Endodermal cell (in vitro differentiated cells): Measurements from ENCODE around the gene ARID2. TPM values are rescaled to one million over a fixed set of nuclear protein-coding genes. Genes with fewer than 3 reads are reported as not detected.
A peak's percentile ranks its signal among the peaks of the same experiment; 100 is the strongest.

ENCODE experiments used
- DNase-seq: peaks from one replicate; pipeline ENCODE4 v3.0.0-alpha.2; 2017
- H3K27ac ChIP-seq: 2 replicates; pipeline ENCODE4 v1.5.1; 2013; ENCODE audit warnings: mild to moderate bottlenecking, low read depth, low read length, moderate library complexity
- H3K27me3 ChIP-seq: 2 replicates; pipeline ENCODE4 v1.6.1; 2013; ENCODE audit warnings: mild to moderate bottlenecking, low read length, moderate library complexity; ENCODE audit not compliant: insufficient read depth, control insufficient read depth, poor library complexity, severe bottlenecking
- H3K36me3 ChIP-seq: 2 replicates; pipeline ENCODE4 v1.7.0; 2013; ENCODE audit warnings: mild to moderate bottlenecking, low read length, moderate library complexity; ENCODE audit not compliant: control insufficient read depth, insufficient read depth
- H3K4me1 ChIP-seq: one replicate; pipeline ENCODE4 v1.7.0; 2013; ENCODE audit warnings: low read length; ENCODE audit not compliant: control insufficient read depth, insufficient read depth
- H3K4me3 ChIP-seq: 2 replicates; pipeline ENCODE4 v1.5.1; 2013; ENCODE audit warnings: mild to moderate bottlenecking, low read length, moderate library complexity
- H3K9ac ChIP-seq: 2 replicates; pipeline ENCODE4 v1.6.1; 2013; ENCODE audit warnings: mild to moderate bottlenecking, low read length, moderate library complexity; ENCODE audit not compliant: poor library complexity, severe bottlenecking; ENCODE audit errors: extremely low read depth
- H3K9me3 ChIP-seq: 2 replicates; pipeline ENCODE4 v1.6.1; 2013; ENCODE audit warnings: mild to moderate bottlenecking, low read length, moderate library complexity; ENCODE audit not compliant: control insufficient read depth
- H3K27ac Mint-ChIP-seq: 2 replicates; pipeline ENCODE4 v1.8.0; 2020; ENCODE audit warnings: mixed read lengths
- H3K27me3 Mint-ChIP-seq: 2 replicates; pipeline ENCODE4 v1.8.0; 2021; ENCODE audit warnings: mild to moderate bottlenecking, mixed read lengths; ENCODE audit not compliant: insufficient read depth
- H3K36me3 Mint-ChIP-seq: 2 replicates; pipeline ENCODE4 v1.8.0; 2020; ENCODE audit warnings: low read depth, mixed read lengths
- H3K4me1 Mint-ChIP-seq: 2 replicates; pipeline ENCODE4 v1.8.0; 2020; ENCODE audit warnings: mixed read lengths
- H3K4me3 Mint-ChIP-seq: 2 replicates; pipeline ENCODE4 v1.8.0; 2020; ENCODE audit warnings: mild to moderate bottlenecking, moderate library complexity, mixed read lengths
- H3K9me3 Mint-ChIP-seq: 2 replicates; pipeline ENCODE4 v1.8.0; 2020; ENCODE audit warnings: mild to moderate bottlenecking, mixed read lengths
- CTCF ChIP-seq: fragments of 200-600 bp; sonication (generic); conservative IDR thresholded peaks from 2 replicates; pipeline ENCODE4 v1.5.0; 2021; ENCODE audit warnings: antibody characterized with exemption, mild to moderate bottlenecking
- WGBS, 2 experiments: methylation state at CpG; one replicate each; pipeline versions ENCODE4 v1.1.5 to v1.1.7; 2013; ENCODE audit warnings: missing lambda C conversion rate in 2 of 2, mixed read lengths in 1 of 2; ENCODE audit not compliant: insufficient coverage in 1 of 2, insufficient read length in 1 of 2; 5-methylcytosine and 5-hydroxymethylcytosine counted together
- total RNA-seq, 2 donors: library from RNA; stranded (reverse); fragmentation: NEBNext Ultra II Directional in 1 of 2; extraction: Animal tissue kit (Norgen Biotek cat#: 25700) in 1 of 2; gene quantifications; 2 replicates in 1 of 2; 3 replicates in 1 of 2; pipeline ENCODE4 v1.2.1, GENCODE V29; 2021

Gene ARID2
- total RNA-seq, 2 donors from 2014 or later: 54.0 to 58.1 TPM

GRCh38 chr12:45887544-45887943 lies 158.0 kb downstream of the ARID2 start:
- 92 to 100% methylated on average over 1 to 5 of the region's 5 CpGs for WGBS, 2 experiments
- H3K27ac Mint-ChIP-seq: no peak overlapping the region
- H3K4me1 ChIP-seq: no peaks in the 10 kb centered on the region
- TF ChIP-seq CTCF: no peak
- H3K9ac ChIP-seq: no peak overlapping the region
- peaks cover under 1% of the 10 kb centered on the region for H3K4me1 Mint-ChIP-seq
- DNase-seq: peak; percentile 59
- peaks cover 48% of the 10 kb centered on the region for H3K36me3 Mint-ChIP-seq
- H3K27me3 ChIP-seq: no peaks in the 10 kb centered on the region
- peaks cover 14% of the 10 kb centered on the region for H3K9me3 Mint-ChIP-seq
- peaks cover 28% of the 10 kb centered on the region for H3K9me3 ChIP-seq
- no peak overlapping the region for H3K4me3 ChIP-seq
- H3K27ac ChIP-seq: no peak overlapping the region
- H3K4me3 Mint-ChIP-seq: no peak overlapping the region
- peaks cover 39% of the 10 kb centered on the region for H3K36me3 ChIP-seq
- H3K27me3 Mint-ChIP-seq: no peaks in the 10 kb centered on the region

- DNase-seq: no peak
- no peak overlapping the region for H3K4me3 Mint-ChIP-seq
- H3K27ac Mint-ChIP-seq: no peak overlapping the region
- Histone ChIP-seq H3K4me1 (no peaks in the 10 kb centered on the region), H3K27ac (no peak overlapping the region), H3K4me3 (no peak overlapping the region), H3K27me3 (no peaks in the 10 kb centered on the region), H3K36me3 (peaks cover 47% of the 10 kb centered on the region), H3K9ac (no peak overlapping the region), H3K9me3 (peaks cover 13% of the 10 kb centered on the region)
- no peaks in the 10 kb centered on the region for H3K27me3 Mint-ChIP-seq
- no peaks in the 10 kb centered on the region for H3K4me1 Mint-ChIP-seq
- H3K36me3 Mint-ChIP-seq: peaks cover 55% of the 10 kb centered on the region
- 100% methylated on average over 1 of the region's 2 CpGs; no CpG with 5 or more reads in 1 of the 2 experiments for WGBS, 2 experiments
- no peak for TF ChIP-seq CTCF
- peaks cover 14% of the 10 kb centered on the region for H3K9me3 Mint-ChIP-seq
Measured at GRCh38 chr12:45890276-45890675, 160.8 kb downstream of the ARID2 start.

- Histone ChIP-seq H3K4me1 (no peaks in the 10 kb centered on the region), H3K4me3 (no peak overlapping the region), H3K9ac (no peak overlapping the region), H3K27me3 (no peaks in the 10 kb centered on the region), H3K36me3 (peaks cover 62% of the 10 kb centered on the region), H3K9me3 (no peaks in the 10 kb centered on the region), H3K27ac (no peak overlapping the region)
- no peaks in the 10 kb centered on the region for H3K27me3 Mint-ChIP-seq
- H3K4me1 Mint-ChIP-seq: no peaks in the 10 kb centered on the region
- H3K27ac Mint-ChIP-seq: peak overlapping the region; percentile 79
- H3K9me3 Mint-ChIP-seq: peaks cover 3% of the 10 kb centered on the region
- WGBS, 2 experiments: 69 to 70% methylated on average over 3 to 4 of the region's 4 CpGs
- DNase-seq: peak; percentile 80
- no peak overlapping the region for H3K4me3 Mint-ChIP-seq
- TF ChIP-seq CTCF: peak; percentile 73
- peaks cover 59% of the 10 kb centered on the region for H3K36me3 Mint-ChIP-seq
Measured at GRCh38 chr12:45893240-45893639, 163.7 kb downstream of the ARID2 start.
